GM12891 (cell line): ENCODE data around the gene ATRN.

Source experiments
- PAX5 ChIP-seq: IDR thresholded peaks from 2 replicates; pipeline ENCODE4 v1.6.1; 2011; ENCODE audit warnings: low read length, moderate library complexity, mild to moderate bottlenecking; ENCODE audit not compliant: insufficient read depth, severe bottlenecking
- POLR2A ChIP-seq: IDR thresholded peaks from 2 replicates; pipeline ENCODE4 v1.6.1; 2011; ENCODE audit warnings: low read depth, low read length, control low read depth
- POLR2AphosphoS5 ChIP-seq: IDR thresholded peaks from 2 replicates; pipeline ENCODE4 v1.6.1; 2011; ENCODE audit warnings: low read depth, low read length, control low read depth
- POU2F2 ChIP-seq: IDR thresholded peaks from 2 replicates; pipeline ENCODE4 v1.6.1; 2011; ENCODE audit warnings: low read depth, mild to moderate bottlenecking, control low read depth, low read length, moderate library complexity
- TAF1 ChIP-seq: IDR thresholded peaks from 2 replicates; pipeline ENCODE4 v1.6.1; 2011; ENCODE audit warnings: low read depth, low read length, control low read depth

DNA sequence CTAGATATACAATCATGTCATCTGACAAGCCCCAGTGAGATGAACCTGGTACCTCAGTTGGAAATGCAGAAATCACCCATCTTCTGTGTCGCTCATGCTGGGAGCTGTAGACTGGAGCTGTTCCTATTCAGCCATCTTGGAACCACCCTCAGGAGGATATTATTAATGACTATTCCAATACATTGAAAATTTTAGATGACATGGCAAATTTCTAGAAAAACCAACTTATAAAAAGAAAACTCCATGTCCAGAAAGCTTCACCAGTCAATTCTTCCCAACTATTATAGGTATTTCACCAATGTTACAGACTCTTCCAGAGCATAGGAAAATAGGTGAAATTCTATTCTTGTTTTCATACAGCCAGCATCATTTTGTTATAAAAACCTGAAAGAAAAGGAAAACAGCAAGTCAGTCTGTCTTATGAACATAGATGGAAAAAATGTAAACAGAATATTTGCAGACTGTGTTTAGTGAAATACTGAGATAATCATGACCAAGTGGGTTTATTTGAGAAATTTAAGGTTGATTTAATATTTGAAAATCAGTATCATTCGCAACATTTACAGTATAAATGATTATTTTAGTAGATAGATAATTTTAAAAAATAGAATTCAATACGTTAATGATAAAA is 43.3 kb downstream of the ATRN start:
- no peak for TF ChIP-seq POLR2A
- TF ChIP-seq POLR2AphosphoS5 = no peak
- no peak for TF ChIP-seq PAX5
- TF ChIP-seq TAF1 = no peak
- no peak for TF ChIP-seq POU2F2
